IMR-90 (cell line): Measurements from ENCODE around the gene TARBP2. TPM values are rescaled to one million over a fixed set of nuclear protein-coding genes. Genes with fewer than 3 reads are reported as not detected.

ENCODE experiments used
- ATAC-seq: fragments of 200-7000 bp; cut with Tn5 transposase; 2 replicates; pipeline ENCODE4 v1.9.1; 2020; ENCODE audit warnings: low read depth, mild to moderate bottlenecking, moderate library complexity
- BruUV-seq: library from RNA; stranded (reverse); fragments of 400-500 nt; replicated peaks from 2 replicates; lab custom pipeline; 2021; lab: Mats Ljungman, UMichigan
- CTCF ChIA-PET: fragments of 300-600 bp; formaldehyde crosslinking; extraction: SDS; loops from one replicate; lab custom pipeline; 2021; ENCODE audit warnings: antibody characterized with exemption; lab: Yijun Ruan, JAX
- POLR2A ChIA-PET: fragments of 300-600 bp; sonication (Branson Sonifier 250); formaldehyde crosslinking; loops from one replicate; lab custom pipeline; 2022; ENCODE audit warnings: antibody characterized with exemption; ENCODE audit not compliant: unreplicated experiment; lab: Charles Lee
- DNase-seq: peaks from one replicate; pipeline ENCODE4 v3.0.0; 2013
- H2AFZ ChIP-seq: replicated peaks from 2 replicates; pipeline ENCODE3; 2013; ENCODE audit warnings: low read length, mild to moderate bottlenecking; ENCODE audit not compliant: poor library complexity
- H2AK5ac ChIP-seq: 2 replicates; pipeline ENCODE4 v1.6.1; 2013; ENCODE audit warnings: low read depth, low read length, inconsistent platforms
- H2AK9ac ChIP-seq: replicated peaks from 2 replicates; pipeline ENCODE3; 2013; ENCODE audit warnings: mild to moderate bottlenecking, low read depth, low read length, moderate library complexity; ENCODE audit not compliant: poor library complexity
- H2BK120ac ChIP-seq: 2 replicates; pipeline ENCODE4 v1.6.1; 2013; ENCODE audit warnings: low read depth, low read length, inconsistent platforms
- H2BK15ac ChIP-seq: 3 replicates; pipeline ENCODE4 v1.6.1; 2013; ENCODE audit warnings: low read depth, low read length, inconsistent platforms
- H2BK20ac ChIP-seq: 2 replicates; pipeline ENCODE4 v1.6.1; 2013; ENCODE audit warnings: low read depth, mild to moderate bottlenecking, inconsistent platforms, low read length, moderate library complexity
- H2BK5ac ChIP-seq: 2 replicates; pipeline ENCODE4 v1.6.1; 2013; ENCODE audit warnings: mild to moderate bottlenecking, low read depth, low read length, inconsistent platforms; ENCODE audit not compliant: poor library complexity, severe bottlenecking
- H3K14ac ChIP-seq: replicated peaks from 2 replicates; pipeline ENCODE4 v1.6.1; 2013; ENCODE audit warnings: low read depth, low read length, inconsistent platforms
- H3K18ac ChIP-seq: 2 replicates; pipeline ENCODE4 v1.6.1; 2013; ENCODE audit warnings: low read depth, low read length, control low read depth
- H3K23ac ChIP-seq: 2 replicates; pipeline ENCODE4 v1.6.1; 2013; ENCODE audit warnings: low read depth, low read length, inconsistent platforms
- H3K27ac ChIP-seq: 2 replicates; pipeline ENCODE4 v1.5.1; 2013; ENCODE audit warnings: mild to moderate bottlenecking, control low read depth, low read length; ENCODE audit not compliant: insufficient read depth
- H3K27me3 ChIP-seq: 2 replicates; pipeline ENCODE4 v1.6.1; 2013; ENCODE audit warnings: low read length; ENCODE audit not compliant: control insufficient read depth, insufficient read depth
- H3K36me3 ChIP-seq: 2 replicates; pipeline ENCODE4 v1.6.1; 2013; ENCODE audit warnings: low read length, mixed read lengths; ENCODE audit not compliant: control insufficient read depth, insufficient read depth
- H3K4ac ChIP-seq: 2 replicates; pipeline ENCODE4 v1.6.1; 2013; ENCODE audit warnings: low read depth, low read length, inconsistent platforms
- H3K4me1 ChIP-seq: 2 replicates; pipeline ENCODE4 v1.6.1; 2013; ENCODE audit warnings: low read length, mixed read lengths; ENCODE audit not compliant: control insufficient read depth, insufficient read depth
- H3K4me2 ChIP-seq: 2 replicates; pipeline ENCODE4 v1.6.1; 2013; ENCODE audit warnings: low read depth, mild to moderate bottlenecking, control low read depth, low read length, moderate library complexity
- H3K4me3 ChIP-seq: 2 replicates; pipeline ENCODE4 v1.5.1; 2013; ENCODE audit warnings: low read depth, mild to moderate bottlenecking, control low read depth, low read length, moderate library complexity; ENCODE audit not compliant: insufficient read depth
- H3K56ac ChIP-seq: 2 replicates; pipeline ENCODE4 v1.6.1; 2013; ENCODE audit warnings: low read length, inconsistent platforms; ENCODE audit not compliant: insufficient read depth; ENCODE audit errors: extremely low read depth
- H3K79me1 ChIP-seq, 2 experiments: 2 replicates each; pipeline ENCODE4 v1.6.1; 2013; ENCODE audit warnings: low read length in 2 of 2, inconsistent platforms in 1 of 2, low read depth in 1 of 2
- H3K9ac ChIP-seq: 2 replicates; pipeline ENCODE4 v1.6.1; 2013; ENCODE audit warnings: low read depth, low read length, control low read depth
- H3K9me1 ChIP-seq: 2 replicates; pipeline ENCODE4 v1.6.1; 2013; ENCODE audit warnings: low read length, inconsistent platforms; ENCODE audit not compliant: insufficient read depth
- H3K9me3 ChIP-seq: 2 replicates; pipeline ENCODE4 v1.6.1; 2013; ENCODE audit warnings: low read length; ENCODE audit not compliant: control insufficient read depth, insufficient read depth
- H4K20me1 ChIP-seq: 2 replicates; pipeline ENCODE4 v1.6.1; 2013; ENCODE audit warnings: low read length, inconsistent platforms; ENCODE audit not compliant: insufficient read depth
- H4K5ac ChIP-seq: 2 replicates; pipeline ENCODE4 v1.6.1; 2013; ENCODE audit warnings: mild to moderate bottlenecking, low read depth, low read length, control low read depth
- H4K8ac ChIP-seq, 2 experiments: 2 replicates each; pipeline ENCODE4 v1.6.1; 2013; ENCODE audit warnings: low read depth in 2 of 2, low read length in 2 of 2, control low read depth in 1 of 2, inconsistent platforms in 1 of 2
- H4K91ac ChIP-seq: 2 replicates; pipeline ENCODE4 v1.6.1; 2013; ENCODE audit warnings: low read depth, low read length, inconsistent platforms; ENCODE audit not compliant: insufficient read depth
- BHLHE40 ChIP-seq: fragments of 150-350 bp; IDR thresholded peaks from 2 replicates; pipeline ENCODE4 v1.6.1; 2016; ENCODE audit warnings: mild to moderate bottlenecking, low read depth, low read length
- CEBPB ChIP-seq: IDR thresholded peaks from 2 replicates; pipeline ENCODE4 v1.6.1; 2012; ENCODE audit warnings: low read depth, low read length, improper control_type of control experiment
- CHD1 ChIP-seq: IDR thresholded peaks from 2 replicates; pipeline ENCODE4 v1.6.1; 2012; ENCODE audit warnings: low read depth, low read length, improper control_type of control experiment
- CTCF ChIP-seq: conservative IDR thresholded peaks from 2 replicates; pipeline ENCODE4 v1.5.1; 2012; ENCODE audit warnings: mild to moderate bottlenecking, low read depth, low read length, improper control_type of control experiment
- FOS ChIP-seq: fragments of 150-350 bp; IDR thresholded peaks from 2 replicates; pipeline ENCODE4 v1.6.1; 2016; ENCODE audit warnings: low read depth, low read length
- MAFK ChIP-seq: IDR thresholded peaks from 2 replicates; pipeline ENCODE4 v1.6.1; 2012; ENCODE audit warnings: low read depth, low read length, improper control_type of control experiment
- MAZ ChIP-seq: IDR thresholded peaks from 2 replicates; pipeline ENCODE4 v1.6.1; 2012; ENCODE audit warnings: low read depth, mild to moderate bottlenecking, low read length, improper control_type of control experiment, moderate library complexity, borderline replicate concordance
- MXI1 ChIP-seq: IDR thresholded peaks from 2 replicates; pipeline ENCODE4 v1.6.1; 2012; ENCODE audit warnings: low read depth, mild to moderate bottlenecking, low read length, moderate library complexity, borderline replicate concordance
- NFE2L2 ChIP-seq: fragments of 150-350 bp; IDR thresholded peaks from 2 replicates; pipeline ENCODE4 v1.6.1; 2016; ENCODE audit warnings: low read depth, mild to moderate bottlenecking, low read length
- POLR2A ChIP-seq: IDR thresholded peaks from 2 replicates; pipeline ENCODE4 v1.6.1; 2012; ENCODE audit warnings: mild to moderate bottlenecking, low read depth, low read length
- RAD21 ChIP-seq: IDR thresholded peaks from 2 replicates; pipeline ENCODE4 v1.6.1; 2012; ENCODE audit warnings: low read length, improper control_type of control experiment
- RFX5 ChIP-seq: IDR thresholded peaks from 2 replicates; pipeline ENCODE4 v1.8.0; 2012; ENCODE audit warnings: low read depth, mild to moderate bottlenecking, low read length, moderate library complexity
- SMC3 ChIP-seq: fragments of 150-350 bp; IDR thresholded peaks from 2 replicates; pipeline ENCODE4 v1.6.1; 2016; ENCODE audit warnings: low read depth, mild to moderate bottlenecking, antibody characterized with exemption, low read length, moderate library complexity
- USF2 ChIP-seq: fragments of 150-350 bp; IDR thresholded peaks from 2 replicates; pipeline ENCODE4 v1.6.1; 2017; ENCODE audit warnings: mild to moderate bottlenecking, antibody characterized with exemption, low read length, low read depth
- WGBS, 2 experiments: methylation state at CpG; one replicate each; pipeline versions ENCODE4 v1.1.5 to v1.1.7; 2013; ENCODE audit warnings: missing lambda C conversion rate in 2 of 2; ENCODE audit not compliant: insufficient read length in 1 of 2; ENCODE audit errors: extremely low coverage in 2 of 2; 5-methylcytosine and 5-hydroxymethylcytosine counted together
- dilution Hi-C: fragments of 300-500 bp; cut with HindIII; formaldehyde crosslinking; loops from one replicate; pipeline ENCODE4 v1.14.3; 2018; ENCODE audit warnings: low sequenced_read_pairs; ENCODE audit not compliant: unreplicated experiment
- in situ Hi-C: fragments of 300-500 bp; cut with MboI; formaldehyde crosslinking; loops from 3 replicates; pipeline ENCODE4 v1.14.3; 2019; ENCODE audit warnings: low sequenced_read_pairs, inconsistent platforms, mixed read lengths
- intact Hi-C: fragments of 100-400 bp; cut with micrococcal nuclease; formaldehyde crosslinking; loops from 2 replicates; pipeline ENCODE4 v1.10.0; 2022
- polyA plus RNA-seq, 3 experiments: library from polyadenylated mRNA; depleted of rRNA; stranded (reverse); fragments of >200 nt; gene quantifications; 2 replicates each; pipeline ENCODE4 v1.2.3, GENCODE V29; 2012; ENCODE audit warnings: low replicate concordance in 1 of 3
- total RNA-seq: library from RNA; depleted of rRNA; stranded (reverse); fragments of >200 nt; gene quantifications from 2 replicates; pipeline ENCODE4 v1.2.3, GENCODE V29; 2012

Gene TARBP2
- total and polyA plus RNA-seq, 2 of the 4 experiments (the other 2 are of a cell fraction) = 27.4 to 46.1 TPM

GRCh38 chr12:53532021-53532420 lies 30.9 kb downstream of the TARBP2 start:
- no TSS peak for BruUV-seq
- intact Hi-C loops (no loop called here), dilution Hi-C loops (no loop called here), in situ Hi-C loops (no loop called here)
- H3K36me3 ChIP-seq = peaks cover 47% of the 10 kb centered on the region
- no peak overlapping the region for H3K18ac ChIP-seq
- ATAC-seq (no peak), DNase-seq (no peak)
- no peak overlapping the region for H3K4me3 ChIP-seq
- TF ChIP-seq NFE2L2 (no peak), CEBPB (no peak), MAZ (no peak), FOS (no peak), CTCF (no peak), CHD1 (no peak), MAFK (no peak), RFX5 (no peak), BHLHE40 (no peak), RAD21 (no peak), POLR2A (no peak), MXI1 (no peak), USF2 (no peak), SMC3 (no peak)
- H2BK120ac ChIP-seq = no peak overlapping the region
- CTCF ChIA-PET = no interaction called here
- no peak overlapping the region for H2BK15ac ChIP-seq
- no peak overlapping the region for H4K8ac ChIP-seq
- no peaks in the 10 kb centered on the region for H3K9me3 ChIP-seq
- H2AK9ac ChIP-seq = no peak overlapping the region
- no peaks in the 10 kb centered on the region for H4K20me1 ChIP-seq
- H3K27ac ChIP-seq = no peak overlapping the region
- no peak overlapping the region for H3K4ac ChIP-seq
- no peak overlapping the region for H3K56ac ChIP-seq
- H2BK5ac ChIP-seq = no peak overlapping the region
- POLR2A ChIA-PET = no interaction called here
- H3K9me1 ChIP-seq = peaks cover 4% of the 10 kb centered on the region
- H3K4me2 ChIP-seq = no peak overlapping the region
- no peak overlapping the region for H2AK5ac ChIP-seq
- H4K5ac ChIP-seq = no peak overlapping the region
- no peak overlapping the region for H2AFZ ChIP-seq
- no peak overlapping the region for H4K91ac ChIP-seq
- no peak overlapping the region for H3K23ac ChIP-seq
- peaks cover 1% of the 10 kb centered on the region; the same call in 1 of the 2 replicates for H3K4me1 ChIP-seq
- H3K79me1 ChIP-seq = peaks cover 0 to 4% of the 10 kb centered on the region in 2 experiments; a peak in 1 of 4 replicates
- H3K27me3 ChIP-seq = no peaks in the 10 kb centered on the region
- no CpG with 5 or more reads among the region's 3 CpGs for WGBS, 2 experiments
- H3K14ac ChIP-seq = no peak overlapping the region
- H2BK20ac ChIP-seq = no peak overlapping the region
- no peak overlapping the region for H3K9ac ChIP-seq
